Omental fat pad (tissue), 4 donors: ENCODE data around the gene CDCA8. TPM values are rescaled to one million over a fixed set of nuclear protein-coding genes. Genes with fewer than 3 reads are reported as not detected.

Source experiments
- ATAC-seq: fragments of 150-250 bp; one replicate; pipeline ENCODE4 v1.9.1; 2016; ENCODE audit warnings: mild to moderate bottlenecking, moderate library complexity; ENCODE audit not compliant: low FRiP score
- DNase-seq: peaks from one replicate; pipeline ENCODE4 v3.0.0-alpha.2; 2019; ENCODE audit warnings: low spot score
- total RNA-seq, 4 donors: library from RNA; depleted of rRNA; stranded (reverse); fragments of >200 nt; gene quantifications; one replicate each; pipeline ENCODE4 v1.1.0, GENCODE V29; 2016
- TF ChIP-seq, protein P1 (sequence below), 3 donors: fragments of 450-650 bp; IDR thresholded peaks; one replicate each; pipeline ENCODE4 v1.5.1; 2016 to 2017; ENCODE audit warnings: antibody characterized with exemption in 3 of 3, mild to moderate bottlenecking in 3 of 3, moderate library complexity in 2 of 3

CDCA8 gene
- total RNA-seq, 4 donors from 2014 or later: 0.28 to 1.7 (median 0.63) TPM; not detected in 1

GRCh38 chr1:37697737-37698136, 5.4 kb downstream of the CDCA8 start:
- DNase-seq (no peak), ATAC-seq (no peak)
- TF ChIP-seq, protein P1, sequence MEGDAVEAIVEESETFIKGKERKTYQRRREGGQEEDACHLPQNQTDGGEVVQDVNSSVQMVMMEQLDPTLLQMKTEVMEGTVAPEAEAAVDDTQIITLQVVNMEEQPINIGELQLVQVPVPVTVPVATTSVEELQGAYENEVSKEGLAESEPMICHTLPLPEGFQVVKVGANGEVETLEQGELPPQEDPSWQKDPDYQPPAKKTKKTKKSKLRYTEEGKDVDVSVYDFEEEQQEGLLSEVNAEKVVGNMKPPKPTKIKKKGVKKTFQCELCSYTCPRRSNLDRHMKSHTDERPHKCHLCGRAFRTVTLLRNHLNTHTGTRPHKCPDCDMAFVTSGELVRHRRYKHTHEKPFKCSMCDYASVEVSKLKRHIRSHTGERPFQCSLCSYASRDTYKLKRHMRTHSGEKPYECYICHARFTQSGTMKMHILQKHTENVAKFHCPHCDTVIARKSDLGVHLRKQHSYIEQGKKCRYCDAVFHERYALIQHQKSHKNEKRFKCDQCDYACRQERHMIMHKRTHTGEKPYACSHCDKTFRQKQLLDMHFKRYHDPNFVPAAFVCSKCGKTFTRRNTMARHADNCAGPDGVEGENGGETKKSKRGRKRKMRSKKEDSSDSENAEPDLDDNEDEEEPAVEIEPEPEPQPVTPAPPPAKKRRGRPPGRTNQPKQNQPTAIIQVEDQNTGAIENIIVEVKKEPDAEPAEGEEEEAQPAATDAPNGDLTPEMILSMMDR (IDR thresholded peaks at IDR 0.05): no peak

GRCh38 chr1:37699147-37699546, 6.8 kb downstream of the CDCA8 start:
- DNase-seq: no peak
- no peak for ATAC-seq
- TF ChIP-seq, protein P1 (IDR thresholded peaks at IDR 0.05): no peak

DNA sequence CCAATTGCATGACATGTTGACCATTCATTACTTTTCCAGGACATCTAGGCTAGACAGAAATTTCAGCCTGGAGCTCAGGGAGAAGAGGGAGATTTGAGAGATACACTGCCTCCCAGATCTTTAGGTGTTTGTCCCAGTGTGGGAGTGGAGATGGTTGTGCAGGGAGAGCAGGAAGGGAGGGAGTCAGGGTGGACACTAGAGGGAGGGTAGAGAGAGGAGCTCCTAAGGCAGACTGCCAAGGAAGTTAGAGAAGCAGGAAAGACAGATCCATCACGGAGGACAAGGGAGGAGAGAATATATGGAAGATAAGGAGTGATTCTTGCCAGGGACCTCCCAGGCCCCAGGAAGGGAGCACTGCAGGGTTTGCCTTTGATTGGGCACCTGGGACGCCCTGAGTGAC, 8.7 kb downstream of the CDCA8 start:
- DNase-seq: no peak
- no peak for ATAC-seq
- TF ChIP-seq, protein P1 (IDR thresholded peaks at IDR 0.05): no peak

DNA sequence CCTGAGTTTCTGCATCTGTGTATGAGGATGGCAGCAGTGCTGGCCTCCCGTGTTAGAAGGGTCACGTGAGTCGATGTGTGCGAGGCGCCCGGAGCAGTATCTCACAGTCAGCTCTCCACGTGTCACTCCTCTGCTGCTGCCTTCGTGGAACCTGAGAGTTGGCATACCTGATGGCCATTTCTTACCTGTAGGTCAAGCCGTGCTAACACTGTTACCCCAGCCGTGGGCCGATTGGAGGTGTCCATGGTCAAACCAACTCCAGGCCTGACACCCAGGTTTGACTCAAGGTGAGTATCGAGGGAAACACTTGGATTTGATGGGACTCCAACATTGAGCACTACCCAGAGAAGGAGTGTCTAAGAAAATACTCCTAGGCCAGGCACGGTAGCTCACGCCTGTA, 10.7 kb downstream of the CDCA8 start:
- DNase-seq: no peak
- TF ChIP-seq, protein P1 (IDR thresholded peaks at IDR 0.05): no peak
- ATAC-seq: no peak

DNA sequence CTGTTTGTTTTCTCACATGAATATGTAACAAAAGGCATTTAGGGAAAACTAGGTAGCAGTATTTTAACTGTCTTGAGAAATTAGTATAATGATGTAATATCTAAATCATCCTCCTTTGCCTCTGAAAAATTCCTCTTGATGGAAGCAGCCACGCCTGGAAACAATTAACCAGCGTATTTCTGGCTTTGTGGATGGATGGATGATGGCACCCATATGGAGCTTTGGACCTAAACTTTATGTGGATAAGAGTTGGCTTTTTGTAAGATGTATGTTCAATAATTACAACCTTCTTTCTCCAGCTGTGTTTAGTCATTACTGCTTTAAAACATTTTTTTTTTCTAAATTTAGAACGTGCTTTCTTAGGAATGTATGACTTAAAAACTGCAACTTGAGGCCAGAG, 12.7 kb downstream of the CDCA8 start:
- TF ChIP-seq, protein P1 (IDR thresholded peaks at IDR 0.05): no peak
- DNase-seq: no peak
- no peak for ATAC-seq

- DNase-seq (no peak), ATAC-seq (no peak)
- TF ChIP-seq, protein P1 (IDR thresholded peaks at IDR 0.05): no peak
Measured at GRCh38 chr1:37705399-37705798, 13.1 kb downstream of the CDCA8 start.

DNA sequence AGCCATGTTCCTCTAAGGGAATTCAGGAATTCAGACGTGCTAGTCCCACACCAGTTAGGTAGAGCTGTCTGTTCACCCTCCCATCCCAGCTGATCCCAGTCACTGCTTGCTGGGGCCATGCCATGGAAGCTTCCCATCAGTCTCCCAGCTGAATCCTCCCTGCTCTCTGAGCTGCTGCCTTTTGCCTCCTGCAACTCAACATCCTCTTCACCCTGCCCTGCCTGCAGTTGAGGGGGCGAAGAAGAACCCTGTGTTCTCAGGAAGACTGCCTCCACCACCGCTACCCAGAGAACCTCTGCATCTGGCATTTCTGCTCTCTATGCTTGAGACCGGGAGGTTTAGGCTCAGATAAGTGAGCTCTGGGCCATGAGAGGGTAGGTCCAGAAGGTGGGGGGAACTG, 16.2 kb downstream of the CDCA8 start:
- TF ChIP-seq, protein P1 (IDR thresholded peaks at IDR 0.05): no peak
- no peak for DNase-seq
- ATAC-seq: no peak
